WTC11 (cell line): Measurements from ENCODE around the gene KRR1. TPM values are rescaled to one million over a fixed set of nuclear protein-coding genes. Genes with fewer than 3 reads are reported as not detected.

Experiments
- ATAC-seq: fragments of 200-7000 bp; cut with Tn5 transposase; 2 replicates; pipeline ENCODE4 v1.10.0; 2021; ENCODE audit warnings: mild to moderate bottlenecking, moderate library complexity
- CTCF ChIA-PET: fragments of 300-600 bp; sonication (Branson Sonifier 250); formaldehyde crosslinking; loops from one replicate; lab custom pipeline; 2021; ENCODE audit warnings: antibody characterized with exemption; lab: Charles Lee
- POLR2A ChIA-PET: fragments of 350-600 bp; sonication (Branson Sonifier 250); formaldehyde crosslinking; loops from one replicate; lab custom pipeline; 2021; ENCODE audit warnings: antibody characterized with exemption; lab: Charles Lee
- DNase-seq: peaks from one replicate; pipeline ENCODE4 v3.0.0; 2021; ENCODE audit warnings: low spot score
- H3K27ac Mint-ChIP-seq: 2 replicates; pipeline ENCODE4 v1.8.0; 2021; ENCODE audit warnings: mixed read lengths
- H3K27me3 Mint-ChIP-seq: 2 replicates; pipeline ENCODE4 v1.8.0; 2021; ENCODE audit warnings: low read depth, mild to moderate bottlenecking, moderate library complexity, mixed read lengths
- H3K36me3 Mint-ChIP-seq: 2 replicates; pipeline ENCODE4 v1.8.0; 2021; ENCODE audit warnings: mixed read lengths
- H3K4me1 Mint-ChIP-seq: 2 replicates; pipeline ENCODE4 v1.8.0; 2022; ENCODE audit warnings: mixed read lengths
- H3K4me3 Mint-ChIP-seq: 2 replicates; pipeline ENCODE4 v1.8.0; 2021; ENCODE audit warnings: mild to moderate bottlenecking, moderate library complexity, mixed read lengths
- H3K9me3 Mint-ChIP-seq: 2 replicates; pipeline ENCODE4 v1.8.0; 2021; ENCODE audit warnings: mixed read lengths
- ATF1 ChIP-seq: sonication (generic); formaldehyde crosslinking; IDR thresholded peaks from 2 replicates; pipeline ENCODE4 v1.8.1; 2023; ENCODE audit warnings: mild to moderate bottlenecking, moderate library complexity, missing genetic modification reagents
- ESRRA ChIP-seq: sonication (generic); formaldehyde crosslinking; IDR thresholded peaks from 2 replicates; pipeline ENCODE4 v1.8.1; 2022; ENCODE audit warnings: mild to moderate bottlenecking, missing genetic modification reagents, borderline replicate concordance
- FOXJ3 ChIP-seq: sonication (generic); formaldehyde crosslinking; IDR thresholded peaks from 2 replicates; pipeline ENCODE4 v1.9.0; 2021; ENCODE audit warnings: missing genetic modification reagents, mild to moderate bottlenecking, borderline replicate concordance
- GRHL2 ChIP-seq: fragments of 250-450 bp; sonication (Bioruptor Pico); IDR thresholded peaks from 2 replicates; pipeline ENCODE4 v1.8.0; 2022; ENCODE audit warnings: mild to moderate bottlenecking, moderate library complexity; ENCODE audit not compliant: insufficient replicate concordance, severe bottlenecking
- IRF2 ChIP-seq: sonication (generic); formaldehyde crosslinking; IDR thresholded peaks from 2 replicates; pipeline ENCODE4 v1.8.0; 2022; ENCODE audit warnings: low read depth, missing genetic modification reagents, borderline replicate concordance
- MXD4 ChIP-seq: fragments of 250-450 bp; sonication (Bioruptor Pico); IDR thresholded peaks from 2 replicates; pipeline ENCODE4 v1.8.0; 2021; ENCODE audit warnings: mild to moderate bottlenecking, moderate library complexity, borderline replicate concordance
- NFYB ChIP-seq: sonication (generic); formaldehyde crosslinking; conservative IDR thresholded peaks from 2 replicates; pipeline ENCODE4 v1.8.0; 2022; ENCODE audit warnings: low read depth, missing genetic modification reagents
- NR2C2 ChIP-seq: sonication (generic); formaldehyde crosslinking; IDR thresholded peaks from 2 replicates; pipeline ENCODE4 v1.8.0; 2022; ENCODE audit warnings: mild to moderate bottlenecking, missing genetic modification reagents
- RORB ChIP-seq: fragments of 250-450 bp; sonication (Bioruptor Pico); IDR thresholded peaks from 2 replicates; pipeline ENCODE4 v1.9.0; 2021; ENCODE audit warnings: mild to moderate bottlenecking
- TCF7 ChIP-seq: sonication (generic); formaldehyde crosslinking; IDR thresholded peaks from 2 replicates; pipeline ENCODE4 v1.8.0; 2022; ENCODE audit warnings: mild to moderate bottlenecking, low read depth, missing genetic modification reagents, moderate library complexity
- TEAD4 ChIP-seq: sonication (generic); formaldehyde crosslinking; IDR thresholded peaks from 2 replicates; pipeline ENCODE4 v1.8.0; 2022; ENCODE audit warnings: mild to moderate bottlenecking, missing genetic modification reagents
- ZBTB21 ChIP-seq: sonication (generic); formaldehyde crosslinking; IDR thresholded peaks from 2 replicates; pipeline ENCODE4 v1.8.1; 2023; ENCODE audit warnings: mild to moderate bottlenecking, missing genetic modification reagents, borderline replicate concordance
- ZNF671 ChIP-seq: fragments of 250-450 bp; sonication (Bioruptor Pico); IDR thresholded peaks from 2 replicates; pipeline ENCODE4 v1.8.0; 2021; ENCODE audit warnings: mild to moderate bottlenecking
- total RNA-seq: library from RNA; stranded (reverse); gene quantifications from 3 replicates; pipeline ENCODE4 v1.2.3, GENCODE V29; 2021
- TF ChIP-seq, protein P1 (sequence below): sonication (generic); formaldehyde crosslinking; IDR thresholded peaks from 2 replicates; pipeline ENCODE4 v1.8.0; 2022; ENCODE audit warnings: mild to moderate bottlenecking, missing genetic modification reagents
- TF ChIP-seq, protein P2 (sequence below): sonication (generic); formaldehyde crosslinking; IDR thresholded peaks from 2 replicates; pipeline ENCODE4 v1.8.1; 2022; ENCODE audit warnings: low read depth, missing genetic modification reagents, borderline replicate concordance
- TF ChIP-seq, protein P3 (sequence below): fragments of 250-450 bp; sonication (Bioruptor Pico); conservative IDR thresholded peaks from 2 replicates; pipeline ENCODE4 v1.9.0; 2021; ENCODE audit warnings: mild to moderate bottlenecking
- TF ChIP-seq, protein P4 (sequence below): sonication (generic); formaldehyde crosslinking; IDR thresholded peaks from 2 replicates; pipeline ENCODE4 v1.8.1; 2023; ENCODE audit warnings: mild to moderate bottlenecking, moderate library complexity, missing genetic modification reagents
- TF ChIP-seq, protein P5 (sequence below): sonication (generic); formaldehyde crosslinking; IDR thresholded peaks from 2 replicates; pipeline ENCODE4 v1.8.0; 2023; ENCODE audit warnings: missing genetic modification reagents, mild to moderate bottlenecking, borderline replicate concordance
- TF ChIP-seq, protein P6 (sequence below): sonication (generic); formaldehyde crosslinking; IDR thresholded peaks from 2 replicates; pipeline ENCODE4 v1.8.1; 2022; ENCODE audit warnings: missing genetic modification reagents, borderline replicate concordance
- TF ChIP-seq, protein P7 (sequence below): fragments of 250-450 bp; sonication (Bioruptor Pico); IDR thresholded peaks from 2 replicates; pipeline ENCODE4 v2.1.2; 2022; ENCODE audit warnings: mild to moderate bottlenecking, moderate library complexity

The KRR1 gene
- total RNA-seq, 1 experiment from 2014 or later: 59.6 TPM

DNA sequence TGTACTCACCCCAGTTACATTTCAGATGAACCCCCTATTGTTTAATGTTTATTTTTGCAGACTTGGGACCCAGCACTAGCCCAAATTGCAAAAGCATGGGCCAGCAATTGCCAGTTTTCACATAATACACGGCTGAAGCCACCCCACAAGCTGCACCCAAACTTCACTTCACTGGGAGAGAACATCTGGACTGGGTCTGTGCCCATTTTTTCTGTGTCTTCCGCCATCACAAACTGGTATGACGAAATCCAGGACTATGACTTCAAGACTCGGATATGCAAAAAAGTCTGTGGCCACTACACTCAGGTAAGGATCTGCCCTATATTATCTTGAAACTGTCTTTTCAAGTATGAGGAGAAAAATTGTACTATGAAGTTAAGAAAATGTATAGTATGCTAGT is 29.6 kb downstream of the KRR1 start:
- TF ChIP-seq, protein P1, sequence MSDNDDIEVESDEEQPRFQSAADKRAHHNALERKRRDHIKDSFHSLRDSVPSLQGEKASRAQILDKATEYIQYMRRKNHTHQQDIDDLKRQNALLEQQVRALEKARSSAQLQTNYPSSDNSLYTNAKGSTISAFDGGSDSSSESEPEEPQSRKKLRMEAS (CRISPR knock-in tag): no peak
- no peak for TF ChIP-seq ESRRA (CRISPR knock-in tag)
- TF ChIP-seq, protein P2, sequence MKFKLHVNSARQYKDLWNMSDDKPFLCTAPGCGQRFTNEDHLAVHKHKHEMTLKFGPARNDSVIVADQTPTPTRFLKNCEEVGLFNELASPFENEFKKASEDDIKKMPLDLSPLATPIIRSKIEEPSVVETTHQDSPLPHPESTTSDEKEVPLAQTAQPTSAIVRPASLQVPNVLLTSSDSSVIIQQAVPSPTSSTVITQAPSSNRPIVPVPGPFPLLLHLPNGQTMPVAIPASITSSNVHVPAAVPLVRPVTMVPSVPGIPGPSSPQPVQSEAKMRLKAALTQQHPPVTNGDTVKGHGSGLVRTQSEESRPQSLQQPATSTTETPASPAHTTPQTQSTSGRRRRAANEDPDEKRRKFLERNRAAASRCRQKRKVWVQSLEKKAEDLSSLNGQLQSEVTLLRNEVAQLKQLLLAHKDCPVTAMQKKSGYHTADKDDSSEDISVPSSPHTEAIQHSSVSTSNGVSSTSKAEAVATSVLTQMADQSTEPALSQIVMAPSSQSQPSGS: no peak
- TF ChIP-seq ZNF671 (CRISPR knock-in tag): no peak
- TF ChIP-seq, protein P3, sequence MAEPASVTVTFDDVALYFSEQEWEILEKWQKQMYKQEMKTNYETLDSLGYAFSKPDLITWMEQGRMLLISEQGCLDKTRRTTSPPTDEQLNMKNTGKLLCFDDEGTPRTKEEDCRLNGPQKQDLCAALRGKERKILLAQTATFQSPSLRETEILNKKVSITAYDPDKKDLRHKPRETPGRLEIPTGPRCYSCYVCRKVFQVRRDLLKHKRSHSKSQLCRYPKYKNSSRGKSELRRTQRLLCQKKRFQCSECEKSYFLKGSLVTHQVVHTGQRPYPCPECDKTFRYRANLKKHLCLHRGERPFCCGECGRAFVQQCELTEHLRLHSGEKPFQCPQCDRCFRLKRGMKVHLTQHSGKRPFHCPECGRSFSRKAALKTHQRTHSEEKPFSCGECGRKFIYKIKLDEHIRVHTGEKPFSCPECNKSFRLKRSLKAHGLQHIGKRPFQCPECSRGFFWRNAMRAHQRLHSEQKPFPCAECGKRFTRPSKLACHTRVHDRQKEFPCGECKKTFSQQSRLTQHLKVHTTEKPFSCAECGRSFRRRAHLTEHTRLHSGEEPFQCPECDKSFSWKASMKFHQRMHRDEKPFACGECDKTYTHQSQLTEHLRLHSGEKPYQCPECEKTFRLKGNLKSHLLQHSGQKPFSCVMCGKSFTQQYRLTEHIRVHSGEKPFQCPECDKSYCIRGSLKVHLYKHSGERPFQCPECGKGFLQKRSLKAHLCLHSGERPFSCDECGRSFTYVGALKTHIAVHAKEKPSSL: no peak
- TF ChIP-seq, protein P4, sequence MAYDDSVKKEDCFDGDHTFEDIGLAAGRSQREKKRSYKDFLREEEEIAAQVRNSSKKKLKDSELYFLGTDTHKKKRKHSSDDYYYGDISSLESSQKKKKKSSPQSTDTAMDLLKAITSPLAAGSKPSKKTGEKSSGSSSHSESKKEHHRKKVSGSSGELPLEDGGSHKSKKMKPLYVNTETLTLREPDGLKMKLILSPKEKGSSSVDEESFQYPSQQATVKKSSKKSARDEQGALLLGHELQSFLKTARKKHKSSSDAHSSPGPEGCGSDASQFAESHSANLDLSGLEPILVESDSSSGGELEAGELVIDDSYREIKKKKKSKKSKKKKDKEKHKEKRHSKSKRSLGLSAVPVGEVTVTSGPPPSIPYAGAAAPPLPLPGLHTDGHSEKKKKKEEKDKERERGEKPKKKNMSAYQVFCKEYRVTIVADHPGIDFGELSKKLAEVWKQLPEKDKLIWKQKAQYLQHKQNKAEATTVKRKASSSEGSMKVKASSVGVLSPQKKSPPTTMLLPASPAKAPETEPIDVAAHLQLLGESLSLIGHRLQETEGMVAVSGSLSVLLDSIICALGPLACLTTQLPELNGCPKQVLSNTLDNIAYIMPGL: no peak
- no peak for TF ChIP-seq TEAD4 (CRISPR knock-in tag)
- TF ChIP-seq NR2C2 (CRISPR knock-in tag): no peak
- no peak for TF ChIP-seq MXD4 (CRISPR knock-in tag)
- TF ChIP-seq NFYB (CRISPR knock-in tag): no peak
- TF ChIP-seq, protein P5, sequence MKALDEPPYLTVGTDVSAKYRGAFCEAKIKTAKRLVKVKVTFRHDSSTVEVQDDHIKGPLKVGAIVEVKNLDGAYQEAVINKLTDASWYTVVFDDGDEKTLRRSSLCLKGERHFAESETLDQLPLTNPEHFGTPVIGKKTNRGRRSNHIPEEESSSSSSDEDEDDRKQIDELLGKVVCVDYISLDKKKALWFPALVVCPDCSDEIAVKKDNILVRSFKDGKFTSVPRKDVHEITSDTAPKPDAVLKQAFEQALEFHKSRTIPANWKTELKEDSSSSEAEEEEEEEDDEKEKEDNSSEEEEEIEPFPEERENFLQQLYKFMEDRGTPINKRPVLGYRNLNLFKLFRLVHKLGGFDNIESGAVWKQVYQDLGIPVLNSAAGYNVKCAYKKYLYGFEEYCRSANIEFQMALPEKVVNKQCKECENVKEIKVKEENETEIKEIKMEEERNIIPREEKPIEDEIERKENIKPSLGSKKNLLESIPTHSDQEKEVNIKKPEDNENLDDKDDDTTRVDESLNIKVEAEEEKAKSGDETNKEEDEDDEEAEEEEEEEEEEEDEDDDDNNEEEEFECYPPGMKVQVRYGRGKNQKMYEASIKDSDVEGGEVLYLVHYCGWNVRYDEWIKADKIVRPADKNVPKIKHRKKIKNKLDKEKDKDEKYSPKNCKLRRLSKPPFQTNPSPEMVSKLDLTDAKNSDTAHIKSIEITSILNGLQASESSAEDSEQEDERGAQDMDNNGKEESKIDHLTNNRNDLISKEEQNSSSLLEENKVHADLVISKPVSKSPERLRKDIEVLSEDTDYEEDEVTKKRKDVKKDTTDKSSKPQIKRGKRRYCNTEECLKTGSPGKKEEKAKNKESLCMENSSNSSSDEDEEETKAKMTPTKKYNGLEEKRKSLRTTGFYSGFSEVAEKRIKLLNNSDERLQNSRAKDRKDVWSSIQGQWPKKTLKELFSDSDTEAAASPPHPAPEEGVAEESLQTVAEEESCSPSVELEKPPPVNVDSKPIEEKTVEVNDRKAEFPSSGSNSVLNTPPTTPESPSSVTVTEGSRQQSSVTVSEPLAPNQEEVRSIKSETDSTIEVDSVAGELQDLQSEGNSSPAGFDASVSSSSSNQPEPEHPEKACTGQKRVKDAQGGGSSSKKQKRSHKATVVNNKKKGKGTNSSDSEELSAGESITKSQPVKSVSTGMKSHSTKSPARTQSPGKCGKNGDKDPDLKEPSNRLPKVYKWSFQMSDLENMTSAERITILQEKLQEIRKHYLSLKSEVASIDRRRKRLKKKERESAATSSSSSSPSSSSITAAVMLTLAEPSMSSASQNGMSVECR: no peak
- no peak for TF ChIP-seq ZBTB21 (CRISPR knock-in tag)
- TF ChIP-seq RORB (CRISPR knock-in tag): no peak
- TF ChIP-seq, protein P6, sequence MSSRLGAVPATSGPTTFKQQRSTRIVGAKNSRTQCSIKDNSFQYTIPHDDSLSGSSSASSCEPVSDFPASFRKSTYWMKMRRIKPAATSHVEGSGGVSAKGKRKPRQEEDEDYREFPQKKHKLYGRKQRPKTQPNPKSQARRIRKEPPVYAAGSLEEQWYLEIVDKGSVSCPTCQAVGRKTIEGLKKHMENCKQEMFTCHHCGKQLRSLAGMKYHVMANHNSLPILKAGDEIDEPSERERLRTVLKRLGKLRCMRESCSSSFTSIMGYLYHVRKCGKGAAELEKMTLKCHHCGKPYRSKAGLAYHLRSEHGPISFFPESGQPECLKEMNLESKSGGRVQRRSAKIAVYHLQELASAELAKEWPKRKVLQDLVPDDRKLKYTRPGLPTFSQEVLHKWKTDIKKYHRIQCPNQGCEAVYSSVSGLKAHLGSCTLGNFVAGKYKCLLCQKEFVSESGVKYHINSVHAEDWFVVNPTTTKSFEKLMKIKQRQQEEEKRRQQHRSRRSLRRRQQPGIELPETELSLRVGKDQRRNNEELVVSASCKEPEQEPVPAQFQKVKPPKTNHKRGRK: no peak
- no peak for TF ChIP-seq TCF7
- TF ChIP-seq ATF1 (CRISPR knock-in tag): no peak
- TF ChIP-seq, protein P7, sequence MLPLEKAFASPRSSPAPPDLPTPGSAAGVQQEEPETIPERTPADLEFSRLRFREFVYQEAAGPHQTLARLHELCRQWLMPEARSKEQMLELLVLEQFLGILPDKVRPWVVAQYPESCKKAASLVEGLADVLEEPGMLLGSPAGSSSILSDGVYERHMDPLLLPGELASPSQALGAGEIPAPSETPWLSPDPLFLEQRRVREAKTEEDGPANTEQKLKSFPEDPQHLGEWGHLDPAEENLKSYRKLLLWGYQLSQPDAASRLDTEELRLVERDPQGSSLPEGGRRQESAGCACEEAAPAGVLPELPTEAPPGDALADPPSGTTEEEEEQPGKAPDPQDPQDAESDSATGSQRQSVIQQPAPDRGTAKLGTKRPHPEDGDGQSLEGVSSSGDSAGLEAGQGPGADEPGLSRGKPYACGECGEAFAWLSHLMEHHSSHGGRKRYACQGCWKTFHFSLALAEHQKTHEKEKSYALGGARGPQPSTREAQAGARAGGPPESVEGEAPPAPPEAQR (CRISPR knock-in tag): no peak
- TF ChIP-seq FOXJ3 (CRISPR knock-in tag): no peak
- no peak for TF ChIP-seq IRF2 (CRISPR knock-in tag)
- no peak for TF ChIP-seq GRHL2 (CRISPR knock-in tag)
- H3K27ac Mint-ChIP-seq: no peak overlapping the region
- H3K27me3 Mint-ChIP-seq: no peaks in the 10 kb centered on the region
- CTCF ChIA-PET: no interaction called here
- no peaks in the 10 kb centered on the region for H3K9me3 Mint-ChIP-seq
- H3K4me1 Mint-ChIP-seq: peaks cover 26% of the 10 kb centered on the region
- H3K4me3 Mint-ChIP-seq: no peak overlapping the region
- POLR2A ChIA-PET: no interaction called here
- DNase-seq (no peak), ATAC-seq (no peak)
- no peaks in the 10 kb centered on the region for H3K36me3 Mint-ChIP-seq
